MCF 10A (cell line): ENCODE measurements around the gene PLPPR1. TPM values are rescaled to one million over a fixed set of nuclear protein-coding genes. Genes with fewer than 3 reads are reported as not detected.

Experiments
- BruUV-seq: library from RNA; stranded (reverse); fragments of 400-500 nt; replicated peaks from 2 replicates; lab custom pipeline; 2021; lab: Mats Ljungman, UMichigan
- CTCF ChIA-PET: fragments of 300-600 bp; sonication (Branson Sonifier 250); formaldehyde crosslinking; extraction: SDS; loops from one replicate; lab custom pipeline; 2021; ENCODE audit warnings: antibody characterized with exemption, inconsistent platforms; lab: Yijun Ruan, JAX
- POLR2A ChIA-PET: fragments of 300-600, 350-650 bp; sonication (Branson Sonifier 250); formaldehyde crosslinking; extraction: SDS; loops from one replicate; lab custom pipeline; 2020; ENCODE audit warnings: antibody characterized with exemption, inconsistent platforms; lab: Yijun Ruan, JAX
- DNase-seq: peaks from one replicate; pipeline ENCODE4 v3.0.0-alpha.2; 2018; ENCODE audit not compliant: unreplicated experiment
- H3K27ac Mint-ChIP-seq: one replicate; pipeline ENCODE4 v1.8.0; 2022; ENCODE audit warnings: mild to moderate bottlenecking, low read depth, mixed read lengths; ENCODE audit not compliant: unreplicated experiment
- H3K27me3 Mint-ChIP-seq: one replicate; pipeline ENCODE4 v1.8.0; 2022; ENCODE audit warnings: mixed read lengths; ENCODE audit not compliant: insufficient read depth, unreplicated experiment
- H3K36me3 Mint-ChIP-seq: one replicate; pipeline ENCODE4 v1.8.0; 2022; ENCODE audit warnings: mild to moderate bottlenecking, moderate library complexity, mixed read lengths; ENCODE audit not compliant: insufficient read depth, unreplicated experiment
- H3K4me1 Mint-ChIP-seq: one replicate; pipeline ENCODE4 v1.8.0; 2022; ENCODE audit warnings: mixed read lengths; ENCODE audit not compliant: insufficient read depth, unreplicated experiment
- H3K4me3 Mint-ChIP-seq: one replicate; pipeline ENCODE4 v1.8.0; 2022; ENCODE audit warnings: mild to moderate bottlenecking, moderate library complexity, mixed read lengths; ENCODE audit not compliant: unreplicated experiment
- H3K9me3 Mint-ChIP-seq: one replicate; pipeline ENCODE4 v1.8.0; 2022; ENCODE audit warnings: mixed read lengths; ENCODE audit not compliant: unreplicated experiment
- intact Hi-C: fragments of 100-400 bp; cut with micrococcal nuclease; formaldehyde crosslinking; loops from 2 replicates; pipeline ENCODE4 v1.14.1; 2022
- total RNA-seq: library from RNA; stranded (reverse); gene quantifications from 2 replicates; pipeline ENCODE4 v1.2.3, GENCODE V29; 2022
- TF ChIP-seq, protein P1 (sequence below): fragments of 200-600 bp; IDR thresholded peaks from one replicate; pipeline ENCODE4 v1.8.0; 2022; ENCODE audit warnings: antibody characterized with exemption, mild to moderate bottlenecking; ENCODE audit not compliant: unreplicated experiment

The PLPPR1 gene
- total RNA-seq, 1 experiment from 2014 or later: not detected

DNA sequence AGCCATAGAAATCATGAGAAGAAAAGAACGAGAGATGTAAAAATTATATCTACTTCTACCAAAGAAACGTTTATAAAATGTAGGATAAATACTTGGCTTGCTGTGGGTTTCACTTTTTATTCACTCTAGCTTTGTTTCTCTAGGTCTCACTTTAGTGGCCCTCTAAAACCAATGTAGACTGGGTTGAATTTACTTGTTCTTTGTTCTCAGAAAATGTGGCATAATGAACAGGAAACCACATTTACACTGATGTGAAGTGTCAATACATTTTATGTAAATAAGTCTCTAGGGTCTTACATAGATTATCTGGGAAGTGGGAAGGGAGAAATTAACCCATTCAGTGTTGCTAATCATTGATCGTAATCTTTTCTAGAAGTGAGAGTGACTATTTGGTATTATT, 58.9 kb downstream of the PLPPR1 start:
- H3K36me3 Mint-ChIP-seq: no peaks in the 10 kb centered on the region
- DNase-seq: no peak
- ChIA-PET POLR2A (no interaction called here), CTCF (no interaction called here)
- TF ChIP-seq, protein P1, sequence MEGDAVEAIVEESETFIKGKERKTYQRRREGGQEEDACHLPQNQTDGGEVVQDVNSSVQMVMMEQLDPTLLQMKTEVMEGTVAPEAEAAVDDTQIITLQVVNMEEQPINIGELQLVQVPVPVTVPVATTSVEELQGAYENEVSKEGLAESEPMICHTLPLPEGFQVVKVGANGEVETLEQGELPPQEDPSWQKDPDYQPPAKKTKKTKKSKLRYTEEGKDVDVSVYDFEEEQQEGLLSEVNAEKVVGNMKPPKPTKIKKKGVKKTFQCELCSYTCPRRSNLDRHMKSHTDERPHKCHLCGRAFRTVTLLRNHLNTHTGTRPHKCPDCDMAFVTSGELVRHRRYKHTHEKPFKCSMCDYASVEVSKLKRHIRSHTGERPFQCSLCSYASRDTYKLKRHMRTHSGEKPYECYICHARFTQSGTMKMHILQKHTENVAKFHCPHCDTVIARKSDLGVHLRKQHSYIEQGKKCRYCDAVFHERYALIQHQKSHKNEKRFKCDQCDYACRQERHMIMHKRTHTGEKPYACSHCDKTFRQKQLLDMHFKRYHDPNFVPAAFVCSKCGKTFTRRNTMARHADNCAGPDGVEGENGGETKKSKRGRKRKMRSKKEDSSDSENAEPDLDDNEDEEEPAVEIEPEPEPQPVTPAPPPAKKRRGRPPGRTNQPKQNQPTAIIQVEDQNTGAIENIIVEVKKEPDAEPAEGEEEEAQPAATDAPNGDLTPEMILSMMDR: no peak
- BruUV-seq: no TSS peak
- peaks cover 25% of the 10 kb centered on the region for H3K27me3 Mint-ChIP-seq
- no peak overlapping the region for H3K27ac Mint-ChIP-seq
- H3K9me3 Mint-ChIP-seq: no peaks in the 10 kb centered on the region
- intact Hi-C loops: no loop called here
- no peaks in the 10 kb centered on the region for H3K4me1 Mint-ChIP-seq
- H3K4me3 Mint-ChIP-seq: no peak overlapping the region

DNA sequence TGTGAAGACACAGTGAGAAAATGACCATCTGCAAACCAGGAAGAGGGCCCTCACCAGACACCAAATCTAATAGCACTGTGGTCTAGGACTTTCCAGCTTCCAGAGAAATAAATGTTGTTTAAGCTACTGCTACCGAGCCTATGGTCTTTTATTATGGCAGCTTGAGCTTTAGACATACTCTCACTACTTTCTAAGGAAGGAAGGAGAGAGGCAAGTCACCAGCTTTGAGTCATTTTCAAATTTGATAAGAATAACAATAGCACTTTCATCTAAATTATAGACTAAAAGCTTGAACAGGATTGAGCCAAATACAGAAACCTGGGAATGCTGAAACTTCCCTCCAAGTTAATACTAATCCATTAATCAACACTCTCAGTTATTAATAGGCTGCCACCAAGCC, 64.4 kb downstream of the PLPPR1 start:
- BruUV-seq: no TSS peak
- ChIA-PET CTCF (interaction anchor here (4.1 kb wide), 1 partner anchor 26 kb away, joined by 22 read pairs; no protein-coding TSS in a partner anchor), POLR2A (no interaction called here)
- Mint-ChIP-seq H3K9me3 (no peaks in the 10 kb centered on the region), H3K27me3 (peaks cover 30% of the 10 kb centered on the region), H3K4me3 (no peak overlapping the region), H3K27ac (no peak overlapping the region), H3K4me1 (no peaks in the 10 kb centered on the region), H3K36me3 (no peaks in the 10 kb centered on the region)
- DNase-seq: no peak
- intact Hi-C loops: no loop called here
- TF ChIP-seq, protein P1: no peak

DNA sequence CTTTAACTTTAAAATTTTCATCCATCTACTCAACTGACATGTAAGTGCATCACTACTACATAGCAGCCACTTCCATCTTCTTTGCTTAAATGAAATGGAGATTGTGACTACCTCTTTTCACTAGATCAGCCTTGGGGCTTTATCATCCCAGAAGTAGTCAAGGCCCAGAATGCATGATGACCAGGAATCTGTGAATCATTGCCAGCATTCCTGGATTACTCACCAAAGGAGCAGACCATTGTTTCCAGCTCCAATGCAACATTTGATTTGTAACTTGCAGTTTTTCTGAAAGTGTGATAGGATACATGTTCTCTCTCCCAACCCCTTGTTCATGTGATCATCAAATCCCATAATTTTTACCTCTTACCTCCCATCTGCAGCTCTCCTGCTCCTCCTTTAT, 65.1 kb downstream of the PLPPR1 start:
- peak; percentile 46 for DNase-seq
- no TSS peak for BruUV-seq
- H3K4me1 Mint-ChIP-seq: no peaks in the 10 kb centered on the region
- H3K9me3 Mint-ChIP-seq: no peaks in the 10 kb centered on the region
- no peaks in the 10 kb centered on the region for H3K36me3 Mint-ChIP-seq
- CTCF ChIA-PET: interaction anchor here (0.7 to 4.1 kb wide), 2 partner anchors 25 to 243 kb away, joined by 3 to 22 read pairs; no protein-coding TSS in a partner anchor
- H3K27me3 Mint-ChIP-seq: peaks cover 30% of the 10 kb centered on the region
- POLR2A ChIA-PET: no interaction called here
- TF ChIP-seq, protein P1: no peak
- H3K4me3 Mint-ChIP-seq: no peak overlapping the region
- intact Hi-C loops: no loop called here
- no peak overlapping the region for H3K27ac Mint-ChIP-seq

GRCh38 chr9:101094686-101095085, 66.2 kb downstream of the PLPPR1 start:
- CTCF ChIA-PET: interaction anchor here (4.1 kb wide), 1 partner anchor 24 kb away, joined by 22 read pairs; no protein-coding TSS in a partner anchor
- TF ChIP-seq, protein P1: no peak
- Mint-ChIP-seq H3K36me3 (no peaks in the 10 kb centered on the region), H3K27me3 (peaks cover 30% of the 10 kb centered on the region), H3K27ac (no peak overlapping the region), H3K4me1 (no peaks in the 10 kb centered on the region), H3K9me3 (no peaks in the 10 kb centered on the region), H3K4me3 (no peak overlapping the region)
- intact Hi-C loops: no loop called here
- no peak for DNase-seq
- no TSS peak for BruUV-seq
- POLR2A ChIA-PET: no interaction called here
